Naive thymus-derived CD4-positive, alpha-beta T cell (primary cell): Measurements from ENCODE around the gene GRK2. TPM values are rescaled to one million over a fixed set of nuclear protein-coding genes. Genes with fewer than 3 reads are reported as not detected.

Experiments used
- ATAC-seq: fragments of 150-1000 bp; cut with Tn5 transposase; 2 replicates; pipeline ENCODE4 v1.10.0; 2021; ENCODE audit warnings: mild to moderate bottlenecking, moderate library complexity
- CTCF ChIA-PET: fragments of 350-600 bp; sonication (Branson Sonifier 250); formaldehyde crosslinking; loops from one replicate; lab custom pipeline; 2021; ENCODE audit warnings: antibody characterized with exemption; lab: Charles Lee
- POLR2A ChIA-PET: fragments of 350-600 bp; sonication (Branson Sonifier 250); formaldehyde crosslinking; loops from one replicate; lab custom pipeline; 2021; ENCODE audit warnings: antibody characterized with exemption, inconsistent platforms; lab: Charles Lee
- DNase-seq, 9 donors: peaks; one replicate each; pipeline versions ENCODE4 v3.0.0 to v3.0.0-alpha.2; 2020 to 2022; ENCODE audit warnings: mixed read lengths in 1 of 9
- H3K27ac ChIP-seq: one replicate; pipeline ENCODE4 v1.7.0; 2013; ENCODE audit warnings: mild to moderate bottlenecking, low read depth, low read length, moderate library complexity
- H3K27me3 ChIP-seq, 2 donors: one replicate each; pipeline ENCODE4 v1.7.0; 2013; ENCODE audit warnings: low read length in 2 of 2, mild to moderate bottlenecking in 2 of 2, moderate library complexity in 2 of 2; ENCODE audit not compliant: control insufficient read depth in 2 of 2, insufficient read depth in 2 of 2
- H3K36me3 ChIP-seq, 3 experiments: 1 replicate in 2 of 3; 2 replicates in 1 of 3; pipeline ENCODE4 v1.7.0; 2013; ENCODE audit warnings: low read length in 3 of 3, mild to moderate bottlenecking in 3 of 3, moderate library complexity in 1 of 3; ENCODE audit not compliant: insufficient read depth in 3 of 3, control insufficient read depth in 2 of 3
- H3K4me1 ChIP-seq, 2 donors: one replicate each; pipeline ENCODE4 v1.7.0; 2013; ENCODE audit warnings: low read length in 2 of 2, mild to moderate bottlenecking in 2 of 2, moderate library complexity in 1 of 2; ENCODE audit not compliant: control insufficient read depth in 2 of 2, insufficient read depth in 2 of 2
- H3K4me3 ChIP-seq: 2 replicates; pipeline ENCODE4 v1.7.0; 2013; ENCODE audit warnings: mild to moderate bottlenecking, low read length
- H3K9me3 ChIP-seq, 3 experiments: 1 replicate in 2 of 3; 2 replicates in 1 of 3; pipeline ENCODE4 v1.7.0; 2013; ENCODE audit warnings: low read length in 3 of 3; ENCODE audit not compliant: control insufficient read depth in 2 of 3
- H3K27ac Mint-ChIP-seq, 9 donors: one replicate each; pipeline ENCODE4 v1.8.0; 2020 to 2022; ENCODE audit warnings: mixed read lengths in 9 of 9, mild to moderate bottlenecking in 8 of 9, moderate library complexity in 5 of 9, inconsistent platforms in 2 of 9
- H3K27me3 Mint-ChIP-seq, 5 donors: one replicate each; pipeline ENCODE4 v1.8.0; 2021 to 2022; ENCODE audit warnings: mixed read lengths in 5 of 5, mild to moderate bottlenecking in 1 of 5
- H3K36me3 Mint-ChIP-seq, 5 donors: one replicate each; pipeline ENCODE4 v1.8.0; 2020 to 2022; ENCODE audit warnings: mixed read lengths in 5 of 5, mild to moderate bottlenecking in 3 of 5, inconsistent platforms in 1 of 5
- H3K4me1 Mint-ChIP-seq, 7 donors: one replicate each; pipeline ENCODE4 v1.8.0; 2020 to 2022; ENCODE audit warnings: mixed read lengths in 7 of 7, mild to moderate bottlenecking in 3 of 7, inconsistent platforms in 1 of 7
- H3K4me3 Mint-ChIP-seq, 10 donors: one replicate each; pipeline ENCODE4 v1.8.0; 2020 to 2022; ENCODE audit warnings: mild to moderate bottlenecking in 10 of 10, mixed read lengths in 10 of 10, moderate library complexity in 6 of 10, inconsistent platforms in 2 of 10
- H3K9me3 Mint-ChIP-seq, 11 donors: one replicate each; pipeline ENCODE4 v1.8.0; 2020 to 2022; ENCODE audit warnings: mixed read lengths in 11 of 11, mild to moderate bottlenecking in 4 of 11, inconsistent platforms in 1 of 11, moderate library complexity in 1 of 11
- intact Hi-C, 2 donors: fragments of 100-400 bp; cut with micrococcal nuclease; formaldehyde crosslinking; loops; one replicate each; pipeline ENCODE4 v1.15.1; 2023
- polyA plus RNA-seq, 2 donors: library from polyadenylated mRNA; unstranded; fragments of 300-500 nt; fragmentation: Illumina TruSeq; gene quantifications; one replicate each; pipeline ENCODE4 v1.2.3, GENCODE V29; 2021
- total RNA-seq, 6 experiments: library from RNA in 5 of 6; stranded (reverse) in 5 of 6; gene quantifications; 1 replicate in 5 of 6; 2 replicates in 1 of 6; pipeline ENCODE4 v1.2.3 and lab custom pipeline; 2021 to 2026

GRK2 gene
- total and polyA plus RNA-seq, 7 experiments from 2014 or later: 18.5 to 399 (median 310) TPM

DNA sequence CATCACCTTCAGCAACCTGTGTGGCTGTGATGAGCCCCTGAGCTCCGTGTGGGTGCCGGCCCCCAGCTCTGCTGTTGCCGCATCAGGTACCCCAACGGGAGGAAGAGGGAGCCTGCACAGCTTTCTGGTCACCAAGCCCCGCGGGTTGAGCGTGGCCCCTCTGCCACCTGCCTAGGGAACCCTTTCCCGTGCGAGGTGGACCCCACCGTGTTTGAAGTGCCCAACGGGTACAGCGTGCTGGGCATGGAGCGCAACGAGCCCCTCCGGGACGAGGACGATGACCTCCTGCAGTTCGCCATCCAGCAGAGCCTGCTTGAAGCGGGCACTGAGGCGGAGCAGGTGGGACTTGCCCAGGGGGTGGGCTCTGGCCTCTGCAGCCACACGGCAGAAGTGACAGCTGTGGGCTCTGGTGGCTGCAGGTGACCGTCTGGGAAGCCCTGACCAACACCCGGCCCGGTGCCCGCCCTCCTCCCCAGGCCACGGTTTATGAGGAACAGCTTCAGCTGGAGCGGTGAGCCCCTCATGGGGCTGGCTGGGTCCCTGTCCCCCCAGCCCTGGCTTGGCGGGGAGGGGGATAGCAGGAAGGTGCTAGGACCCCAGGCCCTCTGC, 35.1 kb downstream of the GRK2 start:
- Histone ChIP-seq H3K4me3 (no peak overlapping the region), H3K36me3 (peaks cover 0 to 47% (median 21%) of the 10 kb centered on the region in 3 experiments), H3K9me3 (no peaks in the 10 kb centered on the region), H3K4me1 (peaks cover 6 to 9% of the 10 kb centered on the region in 2 donors), H3K27ac (no peak overlapping the region), H3K27me3 (no peaks in the 10 kb centered on the region)
- Mint-ChIP-seq H3K36me3 (peaks cover 5 to 28% (median 13%) of the 10 kb centered on the region in 5 donors), H3K4me1 (peaks cover 3 to 29% (median 20%) of the 10 kb centered on the region in 7 donors), H3K27me3 (no peaks in the 10 kb centered on the region), H3K9me3 (peaks cover 0 to 8% (median 3%) of the 10 kb centered on the region in 11 donors), H3K27ac (no peak overlapping the region), H3K4me3 (peak overlapping the region in 1 of 10 donors; percentile 4)
- no peak for DNase-seq
- ATAC-seq: no peak
- CTCF ChIA-PET: interaction anchor here (0.6 kb wide), 1 partner anchor 1970 kb away, joined by 3 read pairs; no protein-coding TSS in a partner anchor
- intact Hi-C loops: no loop called here
- POLR2A ChIA-PET: interaction anchor here (0.6 to 10.1 kb wide), 7 partner anchors 12 to 61 kb away, joined by 3 to 124 read pairs (median 8); partner anchors contain the start of gene ANKRD13D

GRCh38 chr11:67301951-67302516, 35.8 kb downstream of the GRK2 start:
- Histone ChIP-seq H3K9me3 (no peaks in the 10 kb centered on the region), H3K27ac (peak overlapping the region; percentile 76), H3K4me3 (no peak overlapping the region), H3K36me3 (peaks cover 0 to 41% (median 14%) of the 10 kb centered on the region in 3 experiments), H3K27me3 (no peaks in the 10 kb centered on the region), H3K4me1 (peaks cover 6 to 9% of the 10 kb centered on the region in 2 donors)
- ChIA-PET CTCF (interaction anchor here (0.6 to 2.0 kb wide), 4 partner anchors 14 to 39 kb away, joined by 3 to 6 read pairs (median 5); no protein-coding TSS in a partner anchor), POLR2A (interaction anchor here (0.6 to 10.1 kb wide), 9 partner anchors 10 to 63 kb away, joined by 3 to 124 read pairs (median 6); partner anchors contain the start of gene ANKRD13D)
- Mint-ChIP-seq H3K36me3 (peaks cover 1 to 21% (median 7%) of the 10 kb centered on the region in 5 donors), H3K9me3 (peaks cover 0 to 1% (median 0%) of the 10 kb centered on the region in 11 donors), H3K4me1 (peaks cover 2 to 23% (median 15%) of the 10 kb centered on the region in 7 donors), H3K4me3 (peak overlapping the region in 8 of 10 donors; percentile 25 to 79 (median 66)), H3K27ac (peak overlapping the region in 5 of 9 donors; percentile 17 to 74 (median 62)), H3K27me3 (no peaks in the 10 kb centered on the region)
- no peak for ATAC-seq
- no peak for DNase-seq
- intact Hi-C loops: no loop called here

GRCh38 chr11:67302571-67303131, 36.4 kb downstream of the GRK2 start:
- Histone ChIP-seq H3K27ac (peak overlapping the region; percentile 76), H3K4me3 (peak overlapping the region; percentile 61), H3K4me1 (peaks cover 6 to 9% of the 10 kb centered on the region in 2 donors), H3K27me3 (no peaks in the 10 kb centered on the region), H3K36me3 (peaks cover 0 to 40% (median 13%) of the 10 kb centered on the region in 3 experiments), H3K9me3 (no peaks in the 10 kb centered on the region)
- intact Hi-C loops: loop anchor here in 1 of 2 donors (1.0 kb wide), 2 partner anchors 13 to 15 kb away; partner anchors contain the start of gene ANKRD13D
- peaks cover 0 to 19% (median 6%) of the 10 kb centered on the region in 5 donors for H3K36me3 Mint-ChIP-seq
- ChIA-PET POLR2A (interaction anchor here (0.5 to 10.1 kb wide), 14 partner anchors 9 to 79 kb away, joined by 3 to 124 read pairs (median 4); partner anchors contain the start of genes ANKRD13D and POLD4), CTCF (interaction anchor here (0.6 to 2.0 kb wide), 4 partner anchors 14 to 40 kb away, joined by 3 to 6 read pairs (median 5); no protein-coding TSS in a partner anchor)
- H3K27ac Mint-ChIP-seq: peak overlapping the region in 6 of 9 donors; percentile 17 to 74 (median 55)
- ATAC-seq: peak; percentile 65
- H3K4me3 Mint-ChIP-seq: peak overlapping the region; percentile 25 to 79 (median 64)
- H3K27me3 Mint-ChIP-seq: no peaks in the 10 kb centered on the region
- DNase-seq: peak in 2 of 9 donors; percentile 8 to 23
- peaks cover 2 to 21% (median 12%) of the 10 kb centered on the region in 7 donors for H3K4me1 Mint-ChIP-seq
- H3K9me3 Mint-ChIP-seq: no peaks in the 10 kb centered on the region

DNA sequence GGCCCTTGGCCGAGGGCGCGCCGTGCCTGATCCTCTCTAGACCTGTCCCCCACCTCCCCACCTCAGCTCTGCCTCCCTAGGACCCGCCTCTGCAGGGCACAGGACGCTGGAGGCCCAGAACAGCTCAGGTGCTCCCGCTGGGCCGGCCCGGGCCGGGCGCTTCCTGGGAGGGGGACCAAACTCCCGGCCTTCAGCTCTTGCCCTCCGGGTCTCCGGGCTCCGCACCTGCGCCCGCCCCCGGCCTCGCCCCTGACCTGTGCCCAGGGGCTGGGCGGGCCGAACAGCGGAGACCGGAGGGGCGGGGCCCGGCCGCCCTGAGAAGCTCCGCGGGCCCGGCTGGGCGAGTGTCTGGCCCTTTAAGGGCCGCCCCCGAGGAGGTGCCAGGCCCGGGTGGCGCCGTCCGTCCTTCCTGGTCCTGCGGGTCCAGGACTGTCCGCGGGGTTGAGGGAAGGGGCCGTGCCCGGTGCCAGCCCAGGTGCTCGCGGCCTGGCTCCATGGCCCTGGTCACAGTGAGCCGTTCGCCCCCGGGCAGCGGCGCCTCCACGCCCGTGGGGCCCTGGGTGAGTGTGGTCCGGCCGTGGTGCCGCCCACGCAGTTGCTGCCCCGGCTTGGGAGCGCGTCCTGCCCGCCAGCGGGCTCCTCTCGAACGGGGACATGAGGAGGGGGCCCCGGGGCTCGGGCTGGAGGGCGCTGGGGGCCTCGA, 37.0 kb downstream of the GRK2 start, which contains the start of gene SSH3:
TSS of gene SSH3 (plus strand) at position 399 of the 703 bp plus-strand sequence. CDS start at position 495, 96 bp downstream.
- Histone ChIP-seq H3K4me1 (peaks cover 6 to 9% of the 10 kb centered on the region in 2 donors), H3K27ac (peak within 1 kb of the TSS; percentile 76), H3K4me3 (peak within 1 kb of the TSS; percentile 61), H3K9me3 (no peaks in the 10 kb centered on the region), H3K27me3 (no peaks in the 10 kb centered on the region), H3K36me3 (peaks cover 0 to 36% (median 13%) of the 10 kb centered on the region in 3 experiments)
- intact Hi-C loops: loop anchor here in 1 of 2 donors (1.0 kb wide), 2 partner anchors 14 kb away; partner anchors contain the start of gene ANKRD13D
- peaks cover 0 to 18% (median 11%) of the 10 kb centered on the region in 7 donors for H3K4me1 Mint-ChIP-seq
- DNase-seq: peak in 6 of 9 donors; percentile 17 to 63 (median 24)
- no peaks in the 10 kb centered on the region for H3K27me3 Mint-ChIP-seq
- no peaks in the 10 kb centered on the region for H3K9me3 Mint-ChIP-seq
- ChIA-PET CTCF (interaction anchor here (1.4 to 2.0 kb wide), 3 partner anchors 14 to 41 kb away, joined by 5 to 6 read pairs (median 5); no protein-coding TSS in a partner anchor), POLR2A (interaction anchor here (0.5 to 10.1 kb wide), 14 partner anchors 9 to 79 kb away, joined by 3 to 124 read pairs (median 4); partner anchors contain the start of genes ANKRD13D and POLD4)
- peak; percentile 80 for ATAC-seq
- peak within 1 kb of the TSS; percentile 25 to 79 (median 68) for H3K4me3 Mint-ChIP-seq
- H3K27ac Mint-ChIP-seq: peak within 1 kb of the TSS in 6 of 9 donors; percentile 17 to 74 (median 55)
- peaks cover 0 to 13% (median 5%) of the 10 kb centered on the region in 5 donors for H3K36me3 Mint-ChIP-seq

GRCh38 chr11:67303835-67304411, 37.6 kb downstream of the GRK2 start:
- peaks cover 0 to 8% (median 0%) of the 10 kb centered on the region in 5 donors for H3K36me3 Mint-ChIP-seq
- ATAC-seq: peak; percentile 43
- peak overlapping the region; percentile 61 for H3K4me3 ChIP-seq
- ChIA-PET POLR2A (interaction anchor here (1.3 to 10.1 kb wide), 8 partner anchors 10 to 63 kb away, joined by 4 to 124 read pairs (median 7); partner anchors contain the start of genes ANKRD13D and POLD4), CTCF (interaction anchor here (0.6 to 2.0 kb wide), 6 partner anchors 10 to 64 kb away, joined by 3 to 5 read pairs (median 4); no protein-coding TSS in a partner anchor)
- peak overlapping the region; percentile 76 for H3K27ac ChIP-seq
- intact Hi-C loops: loop anchor here in 1 of 2 donors (1.0 kb wide), 2 partner anchors 13 to 15 kb away; partner anchors contain the start of gene ANKRD13D
- H3K36me3 ChIP-seq: peaks cover 0 to 30% (median 12%) of the 10 kb centered on the region in 3 experiments
- no peaks in the 10 kb centered on the region for H3K27me3 ChIP-seq
- H3K9me3 ChIP-seq: no peaks in the 10 kb centered on the region
- H3K27ac Mint-ChIP-seq: peak overlapping the region in 2 of 9 donors; percentile 5 to 46
- no peaks in the 10 kb centered on the region for H3K27me3 Mint-ChIP-seq
- H3K4me3 Mint-ChIP-seq: peak overlapping the region; percentile 25 to 79 (median 67)
- DNase-seq: peak in 4 of 9 donors; percentile 19 to 34 (median 26)
- peaks cover 6 to 9% of the 10 kb centered on the region in 2 donors for H3K4me1 ChIP-seq
- peaks cover 0 to 13% (median 6%) of the 10 kb centered on the region in 7 donors for H3K4me1 Mint-ChIP-seq
- H3K9me3 Mint-ChIP-seq: no peaks in the 10 kb centered on the region
